Endometrium (tissue), 2 donors: Measurements from ENCODE around the gene RTN4IP1.
"Not testable (repeated sequence)": the region's sequence is repeated elsewhere in the genome, so short reads cannot be mapped to it uniquely, and the experiment has no call there.

Experiments used
- FAIRE-seq: peaks from 2 replicates; lab custom pipeline; 2012; peaks lifted over from hg19 to GRCh38; lab: Jason Lieb, UNC
- donor health status: control.
- donor health status: control.

Gene RTN4IP1

DNA sequence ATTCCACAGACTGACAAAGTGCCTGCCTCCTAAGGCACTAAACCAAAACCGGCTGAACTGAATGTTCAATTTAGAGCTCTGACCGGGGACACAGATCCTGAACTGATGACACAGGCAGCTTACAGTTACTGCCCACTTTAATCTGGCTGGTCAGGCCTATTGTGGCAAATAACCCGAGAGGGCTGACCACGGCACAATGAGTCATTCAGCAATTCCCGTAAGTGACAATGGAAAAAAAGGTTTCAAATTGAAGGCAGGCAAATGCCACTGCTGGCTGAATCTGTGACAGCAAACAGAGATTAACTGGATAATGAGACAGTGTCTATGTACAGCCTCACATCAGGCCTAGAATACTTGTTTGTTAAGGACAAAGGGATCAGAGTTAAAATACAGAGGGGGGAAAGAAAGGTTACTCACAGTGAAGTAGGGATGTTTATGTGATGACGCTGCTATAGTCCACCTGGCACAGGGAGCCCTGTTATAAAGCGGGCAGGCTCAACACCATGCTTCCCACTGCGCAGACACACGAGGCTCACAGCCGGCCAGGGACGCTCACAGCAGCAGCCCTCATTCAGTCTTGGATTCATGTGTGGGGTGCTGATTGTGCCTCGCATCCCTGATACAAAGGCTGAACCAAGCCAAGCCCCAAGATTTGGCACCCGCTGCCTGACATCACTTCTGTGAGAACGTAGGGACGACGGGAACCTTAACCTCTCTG lies 54.4 kb downstream of the RTN4IP1 start:
- no peak for FAIRE-seq

DNA sequence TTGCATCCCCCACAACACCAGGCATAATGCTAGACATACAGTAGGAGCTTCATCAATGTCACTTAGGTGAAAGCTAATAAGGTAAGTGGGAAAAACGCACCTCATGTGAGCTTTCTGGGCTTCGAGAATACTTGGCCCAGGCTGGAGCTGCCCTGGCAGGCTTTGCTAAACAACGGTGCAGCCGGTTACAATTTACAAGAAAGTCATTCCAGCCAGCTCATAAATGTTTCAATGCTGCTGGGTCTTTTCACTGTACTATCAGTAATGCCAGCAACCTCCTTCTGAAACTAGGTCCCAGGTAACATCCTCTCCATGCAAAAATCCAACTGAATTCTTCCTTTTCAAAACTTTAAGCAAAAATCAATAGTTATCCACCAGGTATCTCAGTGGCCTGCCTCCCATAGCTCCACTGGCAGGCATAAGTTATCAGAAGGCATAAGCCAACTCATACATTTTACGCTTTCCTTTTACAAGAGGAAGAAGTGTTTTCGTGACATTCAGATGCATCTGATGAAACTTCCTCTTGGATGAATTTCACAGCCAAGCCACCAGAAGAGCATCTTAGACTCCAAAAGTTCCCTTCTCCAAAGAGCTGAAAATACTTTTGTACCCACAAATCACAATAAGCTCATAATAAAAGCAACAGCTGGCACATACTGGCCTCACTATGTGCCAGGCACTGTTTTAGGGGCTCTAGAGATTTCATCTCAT lies 56.3 kb downstream of the RTN4IP1 start:
- FAIRE-seq: no peak

DNA sequence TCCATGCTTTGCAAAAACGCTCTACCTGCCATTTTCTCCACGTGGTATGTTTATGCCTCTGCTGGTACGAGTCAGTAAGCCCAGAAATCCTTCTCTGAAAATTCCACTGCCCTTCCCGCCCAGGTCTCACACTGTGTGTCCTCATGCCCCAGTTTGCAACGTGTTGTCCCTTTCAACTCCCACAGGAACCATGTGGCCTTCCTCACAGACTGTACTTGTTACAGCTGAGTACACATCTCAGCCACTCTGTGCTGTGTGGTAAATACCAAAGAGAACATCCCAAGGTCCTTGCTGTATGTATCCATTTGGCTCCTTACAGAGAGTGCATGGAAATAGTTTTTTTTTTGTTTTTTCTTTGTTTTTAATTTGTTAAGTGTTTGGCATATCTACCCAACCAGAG lies 56.9 kb downstream of the RTN4IP1 start:
- FAIRE-seq: no peak

DNA sequence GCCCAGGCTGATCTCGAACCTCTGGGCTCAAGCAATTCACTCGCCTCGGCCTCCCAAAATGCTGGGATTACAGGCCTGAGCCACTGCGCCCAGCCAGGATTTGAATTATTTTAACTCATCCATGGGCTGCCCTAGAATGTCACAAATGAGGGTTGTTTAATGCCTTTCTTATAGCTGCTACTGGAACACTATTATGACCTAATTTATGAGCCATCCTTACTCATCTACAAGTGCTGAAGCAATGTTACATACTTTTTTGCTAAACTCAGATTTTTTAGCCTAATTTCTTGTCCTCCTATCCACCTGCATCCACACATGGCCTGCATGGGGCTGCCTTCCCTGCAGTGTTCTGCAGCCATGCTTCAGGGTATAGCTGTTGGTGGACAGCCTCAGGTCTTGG lies 59.9 kb downstream of the RTN4IP1 start:
- FAIRE-seq: no peak

DNA sequence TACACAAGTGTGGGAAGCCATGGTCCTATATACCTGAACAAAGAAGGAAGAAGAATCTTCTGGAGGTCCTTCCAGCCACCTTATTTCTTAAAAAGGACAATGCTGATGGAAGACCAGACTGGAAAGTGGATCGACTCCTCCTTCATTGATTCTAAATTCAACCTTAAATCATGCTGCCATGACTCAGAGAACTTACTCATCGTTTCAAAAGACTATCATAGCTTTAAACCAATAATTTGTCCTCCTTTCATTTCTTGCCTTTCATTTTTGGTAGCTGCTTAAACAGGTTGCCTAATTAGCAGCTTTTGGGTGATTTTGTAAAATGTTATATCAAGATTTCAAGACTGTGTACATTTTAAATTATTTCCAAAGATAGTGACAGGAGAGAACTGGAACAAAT lies 60.8 kb downstream of the RTN4IP1 start:
- no peak for FAIRE-seq

DNA sequence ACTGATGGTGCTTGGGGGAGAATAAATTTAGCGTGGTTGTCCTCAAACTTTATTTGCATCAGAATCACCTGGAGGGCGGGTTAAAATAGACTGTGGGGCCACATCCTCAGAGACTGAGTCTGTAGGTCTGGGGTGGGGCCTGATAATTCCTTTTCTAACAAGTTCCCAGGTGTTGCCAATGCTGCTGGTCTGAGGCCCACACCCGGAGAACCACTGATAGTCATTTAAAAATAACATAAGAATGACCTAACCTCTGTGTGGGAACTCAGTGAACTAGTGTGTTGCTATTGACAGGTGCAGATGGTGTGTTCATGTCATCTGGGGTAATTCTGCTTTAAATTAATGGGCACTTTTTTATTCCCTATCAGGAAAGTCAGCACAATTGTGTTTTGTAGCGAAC lies 64.8 kb downstream of the RTN4IP1 start:
- no peak for FAIRE-seq

DNA sequence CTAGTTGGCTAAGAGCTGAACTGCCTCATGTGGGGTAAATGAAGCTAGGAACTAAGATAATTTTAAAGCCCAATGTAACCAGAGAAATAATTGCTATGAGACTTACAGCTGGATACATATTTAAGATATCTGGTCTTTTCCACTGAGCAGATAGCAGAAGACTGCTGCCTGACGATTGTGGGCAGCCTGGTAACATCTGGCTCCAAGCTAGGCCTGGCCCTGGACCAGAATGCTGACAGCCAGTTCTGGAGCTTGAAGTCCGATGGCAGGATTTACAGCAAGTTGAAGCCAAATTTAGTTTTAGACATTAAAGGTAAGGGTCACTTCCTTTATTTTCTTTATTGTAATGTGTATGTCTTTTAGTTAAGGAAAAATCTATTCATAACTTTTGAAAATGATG lies 65.7 kb downstream of the RTN4IP1 start:
- FAIRE-seq: no peak

DNA sequence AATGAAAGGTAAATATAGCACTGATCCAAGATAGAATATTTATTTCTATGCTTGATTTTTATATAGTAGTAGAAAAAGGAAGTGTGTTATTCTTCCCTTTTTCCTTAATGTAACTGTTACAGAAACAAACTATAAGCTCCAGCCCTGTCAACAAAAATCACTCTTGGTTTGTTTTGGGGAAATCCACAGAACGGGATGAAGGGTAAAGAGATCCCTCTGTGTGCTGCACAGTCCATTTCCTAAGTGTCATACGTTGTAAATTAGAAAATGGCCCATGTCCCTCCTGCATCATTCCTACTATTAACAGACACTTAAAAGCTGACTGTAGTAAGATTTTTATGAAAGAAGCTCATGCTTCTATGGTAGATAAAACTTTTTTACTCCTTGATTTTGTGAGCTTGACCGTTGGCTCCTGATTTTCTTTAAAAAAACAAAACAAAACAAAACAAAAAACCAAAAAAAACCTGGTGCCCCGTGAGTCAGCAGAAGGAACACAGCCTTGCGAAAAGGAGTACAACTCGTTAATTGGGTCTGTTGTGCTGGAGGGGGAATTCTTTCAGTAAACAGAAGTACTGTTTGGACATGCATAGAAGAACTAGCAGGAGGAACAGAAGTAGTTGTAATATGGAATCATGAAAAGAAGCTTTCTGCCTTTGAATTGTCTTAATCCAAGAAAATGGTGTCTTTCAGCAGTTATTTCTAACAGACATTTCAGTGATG lies 67.5 kb downstream of the RTN4IP1 start:
- FAIRE-seq: no peak

DNA sequence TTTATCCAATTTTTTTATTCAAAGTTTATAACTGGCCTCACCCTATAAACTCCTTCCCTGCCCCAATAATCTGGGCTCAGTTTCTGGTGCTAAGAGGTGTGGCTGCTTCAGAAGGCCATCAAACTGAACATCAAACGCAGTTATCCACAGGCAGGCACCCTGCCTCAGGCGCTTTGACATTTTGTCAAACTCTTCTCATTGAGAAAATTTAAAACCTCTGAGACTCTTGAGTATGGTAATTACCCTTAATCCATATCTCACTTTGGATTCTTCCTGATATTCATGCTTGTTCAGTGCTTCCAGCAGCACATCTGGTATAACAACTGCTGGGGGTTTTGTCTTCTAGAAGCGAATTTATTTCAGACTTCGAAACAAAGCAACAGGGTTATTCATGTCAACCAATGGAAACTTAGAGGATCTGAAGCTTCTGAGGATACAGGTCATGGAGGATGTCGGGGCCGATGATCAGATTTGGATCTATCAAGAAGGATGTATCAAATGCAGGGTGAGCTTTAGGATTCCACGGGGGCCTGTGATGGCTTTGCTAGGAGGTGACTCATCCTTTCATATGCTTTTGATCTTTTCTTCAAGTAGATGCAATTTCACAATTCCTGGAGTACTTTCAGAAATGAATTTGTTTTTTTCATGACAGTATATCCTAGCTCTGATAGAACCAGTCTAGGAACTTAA lies 68.2 kb downstream of the RTN4IP1 start:
- no peak for FAIRE-seq

DNA sequence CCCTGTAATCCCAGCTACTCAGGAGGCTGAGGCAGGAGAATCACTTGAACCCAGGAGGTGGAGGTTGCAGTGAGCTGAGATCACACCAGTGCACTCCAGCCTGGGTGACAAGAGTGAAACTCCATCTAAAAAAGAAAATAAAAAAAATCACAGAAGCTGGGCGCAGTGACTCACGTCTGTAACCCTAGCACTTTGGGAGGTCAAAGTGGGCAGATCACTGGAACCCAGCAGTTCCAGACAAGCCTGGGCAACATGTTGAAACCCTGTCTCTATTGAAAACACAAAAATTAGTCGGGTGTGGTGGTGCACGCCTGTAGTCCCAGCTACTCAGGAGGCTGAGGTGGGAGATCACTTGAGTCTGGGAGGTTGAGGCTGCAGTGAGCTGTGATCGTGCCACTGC lies 69.6 kb downstream of the RTN4IP1 start:
- FAIRE-seq: not testable (repeated sequence)

DNA sequence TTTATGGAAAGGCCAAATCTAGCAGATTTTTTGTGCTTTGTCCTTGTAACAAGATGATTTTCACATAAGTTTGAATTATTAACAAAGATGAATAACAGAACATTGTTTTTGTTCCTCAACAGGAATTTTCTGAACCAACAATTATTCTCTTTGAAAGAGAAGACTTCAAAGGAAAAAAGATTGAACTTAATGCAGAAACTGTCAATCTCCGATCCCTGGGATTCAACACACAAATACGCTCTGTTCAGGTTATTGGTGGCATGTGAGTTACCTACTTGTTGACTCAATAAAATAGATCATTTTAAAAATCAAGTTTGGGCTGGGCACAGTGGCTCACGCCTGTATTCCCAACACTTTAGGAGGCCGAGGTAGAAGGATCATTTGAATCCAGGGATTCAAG lies 70.9 kb downstream of the RTN4IP1 start:
- FAIRE-seq: no peak

DNA sequence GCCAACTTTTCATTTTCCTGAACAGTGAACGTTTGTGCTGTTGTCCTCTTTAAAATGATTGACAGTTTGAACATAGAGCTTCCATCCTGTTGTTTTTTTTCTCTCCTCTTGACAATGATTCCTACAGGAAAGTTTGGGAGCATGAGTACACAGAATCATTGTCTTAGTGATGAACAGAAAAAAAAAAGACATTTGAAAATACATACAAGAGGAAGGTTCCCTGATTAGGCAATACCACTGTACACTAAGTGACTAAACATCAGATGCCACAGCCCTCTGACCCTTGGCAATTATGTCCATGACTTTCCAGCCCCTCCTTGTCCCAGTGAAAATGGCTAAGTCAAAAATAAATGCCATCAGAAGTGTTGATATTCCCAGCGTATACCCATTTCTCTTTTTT lies 71.5 kb downstream of the RTN4IP1 start:
- FAIRE-seq: no peak

DNA sequence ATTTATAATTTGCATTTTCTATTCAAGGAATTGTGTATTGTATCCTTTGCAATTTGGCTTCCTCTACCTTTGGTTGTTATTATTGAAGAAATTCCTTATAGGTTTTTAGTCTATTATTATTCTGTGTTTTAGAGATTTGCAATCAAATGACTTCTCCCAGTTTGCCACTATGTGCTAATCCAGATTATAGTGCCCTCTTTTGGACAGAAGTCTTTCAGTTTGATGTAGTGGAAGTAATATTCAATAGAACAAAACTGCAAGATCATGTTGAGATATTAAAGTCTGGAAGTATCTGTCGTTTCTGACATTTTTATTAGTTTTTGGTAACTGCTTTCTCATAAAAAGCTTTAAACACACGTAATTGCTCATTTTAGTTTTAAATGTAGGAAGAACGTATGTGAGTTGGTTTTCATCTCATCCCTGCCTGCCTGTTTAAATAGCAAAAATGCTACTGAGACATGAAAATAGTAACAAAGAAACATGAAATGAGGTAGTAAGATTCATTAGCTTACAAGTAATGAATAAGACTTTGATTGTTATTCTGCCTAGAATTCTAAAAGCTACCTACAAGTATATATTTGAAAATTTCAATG lies 72.8 kb downstream of the RTN4IP1 start:
- peak; percentile 37 for FAIRE-seq

DNA sequence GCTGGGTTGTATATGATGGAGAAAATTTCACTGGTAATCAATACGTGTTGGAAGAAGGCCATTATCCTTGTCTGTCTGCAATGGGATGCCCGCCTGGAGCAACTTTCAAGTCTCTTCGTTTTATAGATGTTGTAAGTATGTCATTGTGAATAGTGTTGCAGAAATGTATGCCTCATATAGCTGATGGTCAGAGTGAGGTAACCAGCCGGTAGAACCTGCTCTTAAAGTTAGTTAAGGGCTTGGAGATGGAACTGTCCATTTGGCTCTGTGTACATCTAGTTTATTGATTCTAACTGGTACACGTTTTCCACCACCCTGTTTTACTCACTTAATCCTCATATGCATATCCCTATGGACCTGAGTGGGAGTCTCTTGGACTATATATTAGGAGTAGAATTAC lies 73.5 kb downstream of the RTN4IP1 start:
- no peak for FAIRE-seq

DNA sequence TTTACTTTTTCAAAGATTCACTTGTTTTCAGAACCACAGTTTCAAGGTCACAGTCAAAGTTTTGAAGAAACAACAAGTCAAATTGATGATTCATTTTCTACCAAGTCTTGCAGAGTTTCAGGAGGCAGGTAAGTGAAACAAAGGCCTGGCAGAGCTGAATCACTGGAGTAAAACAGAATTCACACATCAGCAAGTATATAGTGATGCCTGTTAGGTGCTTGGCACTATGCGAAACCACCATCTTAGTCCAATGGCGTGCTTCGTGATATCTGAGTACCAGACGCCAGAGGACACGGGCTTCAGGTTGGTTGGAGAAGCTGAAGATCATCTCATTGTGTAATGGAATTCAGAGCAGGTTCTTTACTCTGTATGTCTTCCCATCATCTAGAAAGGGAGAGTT lies 75.9 kb downstream of the RTN4IP1 start:
- no peak for FAIRE-seq

DNA sequence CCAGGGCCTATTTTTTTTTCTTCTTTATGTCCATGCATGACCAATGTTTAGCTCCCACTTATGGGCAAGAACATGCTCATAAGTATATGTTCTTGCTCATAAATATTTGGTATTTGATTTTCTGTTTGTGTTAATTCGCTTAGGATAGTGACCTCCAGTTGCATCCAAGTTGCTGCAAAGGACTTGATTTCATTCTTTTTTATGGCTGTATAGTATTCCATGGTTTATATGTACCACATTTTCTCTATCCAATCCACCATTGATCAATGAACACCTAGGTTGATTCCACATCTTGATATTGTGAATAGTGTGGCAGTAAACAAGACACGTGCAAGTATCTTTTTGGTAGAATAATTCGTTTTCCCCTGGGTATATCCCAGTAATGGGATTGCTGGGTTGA lies 78.1 kb downstream of the RTN4IP1 start:
- FAIRE-seq: no peak

DNA sequence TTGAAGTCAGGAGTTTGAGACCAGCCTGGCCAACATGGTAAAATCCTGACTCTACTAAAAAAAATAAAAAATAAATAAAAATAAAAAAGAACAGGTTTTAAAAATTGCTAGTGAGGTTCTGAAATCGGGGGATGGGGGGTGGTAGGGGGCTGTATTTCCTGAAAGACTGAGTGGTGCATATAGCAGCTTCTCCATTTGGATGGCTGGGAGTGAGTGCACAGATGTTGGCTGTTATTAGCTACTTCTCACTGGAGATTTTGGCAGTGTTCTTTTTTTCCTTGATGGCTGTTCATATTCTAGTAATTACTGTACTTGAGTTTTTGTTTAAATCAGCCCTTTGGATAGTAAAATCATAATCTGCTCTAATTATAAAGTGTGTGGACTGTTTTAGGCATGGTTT lies 79.8 kb downstream of the RTN4IP1 start:
- no peak for FAIRE-seq

DNA sequence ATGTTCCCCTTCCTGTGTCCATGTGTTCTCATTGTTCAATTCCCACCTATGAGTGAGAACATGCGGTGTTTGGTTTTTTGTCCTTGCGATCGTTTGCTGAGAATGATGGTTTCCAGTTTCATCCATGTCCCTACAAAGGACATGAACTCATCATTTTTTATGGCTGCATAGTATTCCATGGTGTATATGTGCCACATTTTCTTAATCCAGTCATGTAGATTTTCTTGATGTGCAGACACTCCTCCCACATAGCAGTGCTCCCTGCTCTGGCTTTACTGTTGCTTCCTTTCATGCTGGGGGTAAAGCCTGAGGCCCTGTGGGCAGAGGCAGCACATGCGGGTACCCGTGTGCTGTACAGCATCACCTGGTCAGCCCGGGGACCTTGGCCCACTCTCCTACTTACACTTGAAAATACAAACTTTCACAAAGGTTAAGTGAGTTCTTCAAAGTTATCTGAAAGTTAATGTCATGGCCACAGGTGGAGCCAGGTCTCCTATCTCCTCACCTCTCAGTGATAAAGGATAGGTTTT lies 80.3 kb downstream of the RTN4IP1 start:
- FAIRE-seq: not testable (repeated sequence)

DNA sequence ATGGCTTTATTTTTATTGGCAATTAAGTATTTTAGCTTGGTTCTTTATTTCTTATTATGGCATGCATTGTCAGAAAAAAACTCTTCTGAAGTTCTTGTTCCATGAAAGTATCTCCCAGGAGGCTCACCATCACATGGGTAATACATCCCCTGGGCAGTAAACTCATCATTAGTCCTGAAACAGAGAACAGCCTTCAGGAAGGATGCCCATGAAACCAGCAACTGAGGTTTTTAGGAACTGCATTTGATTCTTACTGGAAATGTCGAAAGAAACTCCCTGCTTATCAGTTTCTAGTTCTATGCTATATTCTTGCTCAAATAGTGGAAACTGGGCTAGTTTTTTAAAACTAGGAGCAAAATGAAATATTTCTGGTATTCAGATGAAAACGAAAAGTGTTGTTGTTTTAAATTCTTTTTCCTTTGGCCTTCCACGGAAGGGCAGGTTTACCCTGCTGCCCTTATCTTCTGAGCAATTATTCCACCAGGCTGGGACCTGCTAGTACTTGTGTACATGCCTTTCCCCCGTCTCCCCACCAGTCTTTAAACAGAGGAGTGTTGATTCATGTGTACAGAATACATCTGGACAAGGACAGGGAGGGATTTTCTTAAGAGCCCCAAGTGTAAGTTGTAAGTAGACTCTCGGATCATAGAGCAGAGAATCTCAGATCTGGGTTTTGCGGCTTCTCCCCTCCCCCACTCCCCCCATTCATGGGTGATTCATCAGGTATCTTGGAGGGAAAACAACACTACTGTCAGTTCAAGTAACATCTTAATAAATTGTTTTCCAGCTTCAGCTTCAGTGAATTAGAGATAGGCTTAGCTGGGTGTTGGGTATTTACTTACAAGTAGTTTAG lies 81.5 kb downstream of the RTN4IP1 start:
- no peak for FAIRE-seq

DNA sequence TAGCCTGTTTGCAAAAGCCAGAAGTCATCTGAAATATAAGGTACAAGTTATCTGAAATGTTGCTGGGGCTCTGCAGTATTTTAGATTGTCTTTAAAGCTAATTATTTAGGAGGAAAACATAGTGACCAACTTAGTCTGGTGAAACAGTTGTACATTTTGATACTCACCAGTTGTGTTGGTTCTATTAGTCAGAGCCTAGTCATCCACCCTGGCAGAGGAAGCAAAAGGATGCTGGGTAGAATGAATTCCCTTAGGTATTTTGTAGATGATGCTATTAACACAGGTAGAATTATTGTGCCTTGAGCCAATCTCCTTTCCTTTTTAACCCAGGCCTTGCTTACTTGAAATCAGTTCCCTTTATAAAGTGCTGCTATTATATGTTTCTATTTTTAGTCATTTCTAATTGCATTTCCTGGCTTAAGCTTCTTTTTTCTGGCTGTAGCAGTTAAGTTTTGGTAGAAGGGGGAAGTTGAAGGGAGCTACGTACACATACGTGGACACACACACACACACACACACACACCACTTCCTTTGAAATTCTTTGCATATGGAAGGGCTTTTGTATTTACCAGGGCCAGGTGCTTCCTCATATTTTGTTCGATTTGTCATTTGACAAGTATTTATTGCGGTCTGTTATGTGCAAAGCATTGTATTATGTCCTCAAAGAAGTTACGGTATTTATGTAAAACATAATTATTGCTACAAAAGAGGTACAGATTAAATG lies 82.4 kb downstream of the RTN4IP1 start:
- no peak for FAIRE-seq
